K562 (cell line): ENCODE results near the gene TCF4. TPM values are rescaled to one million over a fixed set of nuclear protein-coding genes. Genes with fewer than 3 reads are reported as not detected.
A peak's percentile ranks its signal among the peaks of the same experiment; 100 is the strongest.

ENCODE experiments used
- ATAC-seq: fragments of 200-7000 bp; cut with Tn5 transposase; 3 replicates; pipeline ENCODE4 v1.9.1; 2020; ENCODE audit warnings: moderate library complexity
- BruUV-seq: library from RNA; stranded (reverse); fragments of 400-500 nt; replicated peaks from 2 replicates; lab custom pipeline; 2021; lab: Mats Ljungman, UMichigan
- CTCF ChIA-PET: fragments of 300-600 bp; formaldehyde crosslinking; extraction: SDS; loops from one replicate; lab custom pipeline; 2021; ENCODE audit warnings: low intra/inter-chr PET ratio; lab: Yijun Ruan, JAX
- POLR2A ChIA-PET: fragments of 300-600, 350-650 bp; sonication (Branson Sonifier 250); formaldehyde crosslinking; extraction: SDS; loops from one replicate; lab custom pipeline; 2021; ENCODE audit warnings: antibody characterized with exemption, inconsistent platforms; lab: Yijun Ruan, JAX
- DNase-seq, 4 experiments: peaks; one replicate each; pipeline versions ENCODE4 v3.0.0 to v3.0.0-alpha.2; 2011 to 2018; ENCODE audit warnings: low spot score in 3 of 4, mixed read lengths in 3 of 4; ENCODE audit errors: extremely low read depth in 1 of 4
- FAIRE-seq: peaks from 2 replicates; lab custom pipeline; 2011; peaks lifted over from hg19 to GRCh38; lab: Jason Lieb, UNC
- H2AFZ ChIP-seq: 2 replicates; pipeline ENCODE4 v1.6.0; 2011; ENCODE audit warnings: low read depth, low read length, control low read depth, inconsistent platforms
- H3K27ac ChIP-seq: fragments of 200-600 bp; 3 replicates; pipeline ENCODE4 v1.8.0; 2011; ENCODE audit warnings: low read depth, mild to moderate bottlenecking, control low read depth, inconsistent platforms, low read length, moderate library complexity, mixed read lengths; ENCODE audit errors: extremely low read depth
- H3K27me3 ChIP-seq, 2 experiments: fragments of 300-600 bp in 1 of 2; 2 replicates in 1 of 2; 3 replicates in 1 of 2; pipeline versions ENCODE4 v1.6.0 to v1.8.0; 2011; ENCODE audit warnings: inconsistent platforms in 2 of 2, low read length in 2 of 2, mild to moderate bottlenecking in 1 of 2, mixed read lengths in 1 of 2, moderate library complexity in 1 of 2; ENCODE audit not compliant: control insufficient read depth in 2 of 2, insufficient read depth in 2 of 2
- H3K36me3 ChIP-seq: fragments of 300-600 bp; 3 replicates; pipeline ENCODE4 v1.8.0; 2011; ENCODE audit warnings: mild to moderate bottlenecking, low read length, inconsistent platforms; ENCODE audit not compliant: control insufficient read depth, insufficient read depth
- H3K4me1 ChIP-seq, 2 experiments: fragments of 200-600 bp in 1 of 2; replicated peaks in 1 of 2; 2 replicates in 1 of 2; 3 replicates in 1 of 2; pipeline versions ENCODE4 v1.5.1 to v1.8.0; 2011; ENCODE audit warnings: inconsistent platforms in 2 of 2, low read length in 2 of 2, mild to moderate bottlenecking in 1 of 2, mixed read lengths in 1 of 2, moderate library complexity in 1 of 2; ENCODE audit not compliant: control insufficient read depth in 2 of 2, insufficient read depth in 2 of 2
- H3K4me2 ChIP-seq: 2 replicates; pipeline ENCODE4 v1.6.1; 2011; ENCODE audit warnings: low read length, control low read depth, inconsistent platforms, mixed read lengths; ENCODE audit not compliant: insufficient read depth
- H3K4me3 ChIP-seq: fragments of 200-600 bp; sonication (generic), shearing (Covaris generic); 2 replicates; pipeline ENCODE4 v1.5.1; 2016; ENCODE audit warnings: control low read depth, inconsistent platforms
- H3K79me2 ChIP-seq: fragments of 200-600 bp; 3 replicates; pipeline ENCODE4 v1.8.0; 2011; ENCODE audit warnings: low read length, inconsistent platforms; ENCODE audit not compliant: control insufficient read depth, insufficient read depth
- H3K9ac ChIP-seq, 2 experiments: 2 replicates each; pipeline versions ENCODE4 v1.6.0 to v1.6.1; 2011; ENCODE audit warnings: low read depth in 2 of 2, low read length in 2 of 2, control low read depth in 1 of 2, inconsistent platforms in 1 of 2, mild to moderate bottlenecking in 1 of 2, mixed read lengths in 1 of 2; ENCODE audit not compliant: insufficient read depth in 1 of 2
- H3K9me1 ChIP-seq: one replicate; pipeline ENCODE4 v1.6.0; 2011; ENCODE audit warnings: inconsistent platforms, mild to moderate bottlenecking, low read length, moderate library complexity; ENCODE audit not compliant: control insufficient read depth, insufficient read depth
- H3K9me3 ChIP-seq: replicated peaks from 2 replicates; pipeline ENCODE4 v1.5.1; 2011; ENCODE audit warnings: low read depth, low read length, inconsistent platforms; ENCODE audit not compliant: control insufficient read depth, insufficient read depth
- H4K20me1 ChIP-seq: replicated peaks from 2 replicates; pipeline ENCODE4 v1.6.1; 2011; ENCODE audit warnings: low read length, inconsistent platforms, mixed read lengths; ENCODE audit not compliant: control insufficient read depth, insufficient read depth
- CBFA2T2 ChIP-seq: fragments of 450-650 bp; conservative IDR thresholded peaks from 2 replicates; pipeline ENCODE4 v1.6.1; 2017; ENCODE audit warnings: mild to moderate bottlenecking
- E2F6 ChIP-seq, 2 experiments: IDR thresholded peaks; 2 replicates each; pipeline ENCODE4 v1.6.1; 2011; ENCODE audit warnings: borderline replicate concordance in 1 of 2, control low read depth in 1 of 2, low read depth in 1 of 2, low read length in 1 of 2, mild to moderate bottlenecking in 1 of 2, mixed read lengths in 1 of 2, moderate library complexity in 1 of 2; ENCODE audit not compliant: insufficient read depth in 1 of 2, insufficient read length in 1 of 2, poor library complexity in 1 of 2, severe bottlenecking in 1 of 2; ENCODE audit errors: extremely low read depth in 1 of 2
- FOXP1 ChIP-seq: sonication (generic); formaldehyde crosslinking; IDR thresholded peaks from 2 replicates; pipeline ENCODE4 v1.8.0; 2022; ENCODE audit warnings: mild to moderate bottlenecking, missing genetic modification reagents
- HMBOX1 ChIP-seq: sonication (generic); IDR thresholded peaks from 2 replicates; pipeline ENCODE4 v1.6.1; 2016
- HMGN3 ChIP-seq: IDR thresholded peaks from 2 replicates; pipeline ENCODE4 v1.6.1; 2011; ENCODE audit warnings: borderline replicate concordance, low read depth, mild to moderate bottlenecking, mixed read lengths, low read length; ENCODE audit not compliant: insufficient read length; ENCODE audit errors: extremely low read depth
- ILF3 ChIP-seq: fragments of 450-650 bp; IDR thresholded peaks from 2 replicates; pipeline ENCODE4 v1.6.1; 2018; ENCODE audit warnings: antibody characterized with exemption, mild to moderate bottlenecking, moderate library complexity, borderline replicate concordance
- JUN ChIP-seq, 2 experiments: sonication (generic) in 1 of 2; formaldehyde crosslinking in 1 of 2; IDR thresholded peaks; 2 replicates each; pipeline versions ENCODE4 v1.6.1 to v1.8.0; 2012 to 2022; ENCODE audit warnings: borderline replicate concordance in 2 of 2, mild to moderate bottlenecking in 2 of 2, improper control_type of control experiment in 1 of 2, low read depth in 1 of 2, low read length in 1 of 2, missing genetic modification reagents in 1 of 2
- MYC ChIP-seq, 2 experiments: fragments of 250-450 bp in 1 of 2; sonication (Bioruptor Pico) in 1 of 2; IDR thresholded peaks; 2 replicates each; pipeline versions ENCODE4 v1.5.1 to v1.6.1; 2012 to 2021; ENCODE audit warnings: low read depth in 2 of 2, borderline replicate concordance in 1 of 2, improper control_type of control experiment in 1 of 2, low read length in 1 of 2, mild to moderate bottlenecking in 1 of 2, moderate library complexity in 1 of 2
- POLR2H ChIP-seq: IDR thresholded peaks from 2 replicates; pipeline ENCODE4 v1.6.1; 2016; ENCODE audit warnings: missing genetic modification characterization, low read depth, mild to moderate bottlenecking, control low read depth, missing compliant biosample characterization, moderate library complexity
- PTBP1 ChIP-seq: fragments of 200-400 bp; formaldehyde crosslinking; IDR thresholded peaks from 2 replicates; pipeline ENCODE4 v1.6.1; 2017; ENCODE audit warnings: low read depth, low read length
- SMC3 ChIP-seq: conservative IDR thresholded peaks from 2 replicates; pipeline ENCODE4 v1.6.1; 2011; ENCODE audit warnings: low read depth, low read length, improper control_type of control experiment; ENCODE audit not compliant: insufficient read depth
- SOX6 ChIP-seq: fragments of 450-650 bp; IDR thresholded peaks from 2 replicates; pipeline ENCODE4 v1.6.1; 2014; ENCODE audit warnings: mild to moderate bottlenecking
- VEZF1 ChIP-seq: fragments of 200-800 bp; sonication (Bioruptor generic); IDR thresholded peaks from 2 replicates; pipeline ENCODE4 v1.6.1; 2017; ENCODE audit warnings: missing genetic modification characterization, missing compliant biosample characterization
- ZNF133 ChIP-seq: fragments of 250-450 bp; sonication (Bioruptor Pico); IDR thresholded peaks from 2 replicates; pipeline ENCODE4 v1.4.0; 2020; ENCODE audit warnings: mild to moderate bottlenecking
- ZZZ3 ChIP-seq: fragments of 450-650 bp; IDR thresholded peaks from 2 replicates; pipeline ENCODE4 v1.6.1; 2016; ENCODE audit warnings: antibody characterized with exemption, mild to moderate bottlenecking, moderate library complexity
- WGBS: fragments of 100-300 bp; shearing (Covaris generic); methylation state at CpG from one replicate; pipeline ENCODE4 v1.1.6; 2016; ENCODE audit warnings: low coverage, mixed read lengths; ENCODE audit not compliant: insufficient coverage; ENCODE audit errors: missing lambda C conversion rate; 5-methylcytosine and 5-hydroxymethylcytosine counted together
- in situ Hi-C: fragments of 300-500 bp; cut with MboI; formaldehyde crosslinking; loops from 4 replicates; pipeline ENCODE4 v1.15.0; 2018; ENCODE audit warnings: inconsistent platforms, mixed read lengths
- intact Hi-C: fragments of 100-400 bp; cut with micrococcal nuclease; formaldehyde crosslinking; loops from 2 replicates; pipeline ENCODE4 v1.14.2; 2022
- polyA plus RNA-seq, 8 experiments: library from polyadenylated mRNA; depleted of rRNA in 4 of 8; stranded (reverse) in 5 of 8; unstranded in 3 of 8; fragments of >200 nt; fragmentation: Nextera tagmentation in 2 of 8; fragmentation: Illumina TruSeq in 1 of 8; extraction: Ambion mirVana in 2 of 8; extraction: Trizol in 1 of 8; gene quantifications; 2 replicates each; pipeline versions ENCODE4 v1.2.1 to v1.2.3, GENCODE V29; 2011 to 2014; ENCODE audit warnings: inconsistent platforms in 1 of 8, missing spikeins in 1 of 8
- total RNA-seq, 7 experiments: library from RNA; depleted of rRNA in 6 of 7; stranded (reverse); fragments of >200 nt in 6 of 7; fragmentation: Illumina TruSeq in 2 of 7; extraction: Trizol in 2 of 7; gene quantifications; 2 replicates each; pipeline versions ENCODE4 v1.2.1 to v1.2.3, GENCODE V29; 2011 to 2021; ENCODE audit warnings: low replicate concordance in 1 of 7

TCF4 gene
- total and polyA plus RNA-seq, 9 of the 15 experiments (the other 6 are each of a cell fraction or from before 2014, with no cell fraction given), result 4.8 to 24.7 (median 15.2) TPM

- TF ChIP-seq JUN (IDR thresholded peaks at IDR 0.05; ENCODE audit: borderline replicate concordance, low read depth, low read length), result no peak
- no peak for TF ChIP-seq JUN (CRISPR knock-in tag; IDR thresholded peaks at IDR 0.05; ENCODE audit: borderline replicate concordance)
- TF ChIP-seq SMC3, result no peak
- no peak for TF ChIP-seq POLR2H (tag)
- TF ChIP-seq ILF3, result no peak
- no peak for TF ChIP-seq SOX6
- TF ChIP-seq CBFA2T2, result no peak
- no peak for TF ChIP-seq VEZF1
- TF ChIP-seq HMBOX1, result no peak
Observed at GRCh38 chr18:55539240-55539639, 48.8 kb downstream of the TCF4 start (continued).

- 30% methylated on average over 4 of the region's 4 CpGs for WGBS
- in situ Hi-C loops, result no loop called here
- Histone ChIP-seq H3K9me3 (no peaks in the 10 kb centered on the region), H3K9ac (no peak overlapping the region), H3K36me3 (no peaks in the 10 kb centered on the region), H3K27me3 (no peaks in the 10 kb centered on the region), H4K20me1 (no peaks in the 10 kb centered on the region), H3K4me3 (no peak overlapping the region), H3K4me1 (no peaks in the 10 kb centered on the region), H3K79me2 (peaks cover 5% of the 10 kb centered on the region; the same call in 2 of the 3 replicates), H2AFZ (peak overlapping the region; percentile 45; the same call in 1 of the 2 replicates), H3K9me1 (no peaks in the 10 kb centered on the region), H3K4me2 (no peak overlapping the region), H3K27ac (no peak overlapping the region)
- CTCF ChIA-PET, result no interaction called here
- intact Hi-C loops, result no loop called here
- POLR2A ChIA-PET, result interaction anchor here (0.7 kb wide), 1 partner anchor 46 kb away, joined by 4 read pairs; no protein-coding TSS in a partner anchor
- DNase-seq, result no peak
- BruUV-seq, result no TSS peak
- ATAC-seq, result no peak; the same call in 2 of the 3 replicates
- FAIRE-seq, result no peak
- TF ChIP-seq PTBP1, result no peak
- no peak for TF ChIP-seq FOXP1 (CRISPR knock-in tag)
- TF ChIP-seq HMGN3, result no peak
- no peak for TF ChIP-seq E2F6 (IDR thresholded peaks at IDR 0.05; ENCODE audit: borderline replicate concordance in 1 of 2, extremely low read depth in 1 of 2, insufficient read depth in 1 of 2, insufficient read length in 1 of 2, low read depth in 1 of 2, low read length in 1 of 2, poor library complexity in 1 of 2, severe bottlenecking in 1 of 2)
- TF ChIP-seq ZZZ3, result no peak
- TF ChIP-seq ZNF133 (CRISPR knock-in tag), result no peak
- no peak for TF ChIP-seq MYC (IDR thresholded peaks at IDR 0.05; ENCODE audit: low read depth, low read length)
- no peak for TF ChIP-seq MYC (CRISPR knock-in tag; IDR thresholded peaks at IDR 0.05; ENCODE audit: borderline replicate concordance, low read depth)
Observed at GRCh38 chr18:55534996-55535395, 53.0 kb downstream of the TCF4 start.
